ENCODE results near the gene FBXL13. TPM values are rescaled to one million over a fixed set of nuclear protein-coding genes. Genes with fewer than 3 reads are reported as not detected.
"Not testable (repeated sequence)": the region's sequence is repeated elsewhere in the genome, so short reads cannot be mapped to it uniquely, and the experiment has no call there.

Gene FBXL13
- total RNA-seq, 2 donors from 2014 or later = 4.2 to 5.6 TPM

- no peaks in the 10 kb centered on the region for H3K36me3 ChIP-seq (replicated peaks in 1 of 2; ENCODE audit: insufficient read depth in 1 of 2, low read depth in 2 of 2)
- intact Hi-C loops (cut with DNase I) = no loop called here
- H3K4me3 ChIP-seq = no peak overlapping the region
- ATAC-seq (no peak), DNase-seq (no peak)
- no peaks in the 10 kb centered on the region for H3K27me3 ChIP-seq
- no peaks in the 10 kb centered on the region for H3K9me3 ChIP-seq
- H3K27ac ChIP-seq = no peak overlapping the region
- TF ChIP-seq CTCF (IDR thresholded peaks at IDR 0.05) = no peak
- no peak for TF ChIP-seq POLR2A (IDR thresholded peaks at IDR 0.05)
- H3K4me1 ChIP-seq = no peaks in the 10 kb centered on the region
These were observed 106.8 kb downstream of the FBXL13 start for GRCh38 chr7:102967798-102968197.

GRCh38 chr7:102966465-102966864, 108.1 kb downstream of the FBXL13 start:
- Histone ChIP-seq H3K4me3 (no peak overlapping the region), H3K27ac (no peak overlapping the region), H3K9me3 (no peaks in the 10 kb centered on the region), H3K27me3 (no peaks in the 10 kb centered on the region), H3K4me1 (no peaks in the 10 kb centered on the region), H3K36me3 (replicated peaks in 1 of 2; ENCODE audit: insufficient read depth in 1 of 2, low read depth in 2 of 2) (no peaks in the 10 kb centered on the region)
- no peak for ATAC-seq
- TF ChIP-seq CTCF (IDR thresholded peaks at IDR 0.05) (no peak), POLR2A (IDR thresholded peaks at IDR 0.05) (no peak)
- WGBS, 2 donors = 50 to 52% methylated on average over 2 of the region's 2 CpGs
- intact Hi-C loops (cut with DNase I) = no loop called here
- no peak for DNase-seq

GRCh38 chr7:102961993-102962392, 112.6 kb downstream of the FBXL13 start:
- H3K9me3 ChIP-seq; H3K36me3 ChIP-seq (replicated peaks in 1 of 2; ENCODE audit: insufficient read depth in 1 of 2, low read depth in 2 of 2); H3K4me3 ChIP-seq; H3K27ac ChIP-seq; DNase-seq; ATAC-seq; H3K4me1 ChIP-seq; intact Hi-C loops (cut with DNase I); H3K27me3 ChIP-seq: not testable (repeated sequence)
- 58 to 100% methylated on average over 1 of the region's 2 CpGs for WGBS, 2 donors

GRCh38 chr7:102958004-102958403, 116.6 kb downstream of the FBXL13 start:
- H3K4me1 ChIP-seq; H3K9me3 ChIP-seq; H3K36me3 ChIP-seq (replicated peaks in 1 of 2; ENCODE audit: insufficient read depth in 1 of 2, low read depth in 2 of 2); H3K4me3 ChIP-seq; H3K27ac ChIP-seq; DNase-seq; intact Hi-C loops (cut with DNase I); ATAC-seq; H3K27me3 ChIP-seq: not testable (repeated sequence)
- 85 to 91% methylated on average over 3 of the region's 3 CpGs for WGBS, 2 donors

GRCh38 chr7:102954359-102954758, 120.2 kb downstream of the FBXL13 start:
- H3K27ac ChIP-seq; H3K36me3 ChIP-seq (replicated peaks in 1 of 2; ENCODE audit: insufficient read depth in 1 of 2, low read depth in 2 of 2); H3K4me1 ChIP-seq; H3K9me3 ChIP-seq; DNase-seq; H3K4me3 ChIP-seq; intact Hi-C loops (cut with DNase I); ATAC-seq; H3K27me3 ChIP-seq: not testable (repeated sequence)
- 83 to 86% methylated on average over 4 of the region's 4 CpGs for WGBS, 2 donors

GRCh38 chr7:102953406-102953805, 121.2 kb downstream of the FBXL13 start:
- Histone ChIP-seq H3K27me3 (no peaks in the 10 kb centered on the region), H3K27ac (no peak overlapping the region), H3K9me3 (no peaks in the 10 kb centered on the region), H3K4me3 (no peak overlapping the region), H3K36me3 (replicated peaks in 1 of 2; ENCODE audit: insufficient read depth in 1 of 2, low read depth in 2 of 2) (no peaks in the 10 kb centered on the region), H3K4me1 (no peaks in the 10 kb centered on the region)
- DNase-seq (no peak), ATAC-seq (no peak)
- TF ChIP-seq POLR2A (IDR thresholded peaks at IDR 0.05) = no peak
- no peak for TF ChIP-seq CTCF (IDR thresholded peaks at IDR 0.05)
- intact Hi-C loops (cut with DNase I) = no loop called here
